A673 (cell line): ENCODE measurements around the gene PHF12. TPM values are rescaled to one million over a fixed set of nuclear protein-coding genes. Genes with fewer than 3 reads are reported as not detected.

Experiments used
- BruUV-seq: library from RNA; stranded (reverse); fragments of 400-500 nt; replicated peaks from 2 replicates; lab custom pipeline; 2021; lab: Mats Ljungman, UMichigan
- CTCF ChIA-PET: fragments of 300-600 bp; sonication (Branson Sonifier 250); formaldehyde crosslinking; loops from one replicate; lab custom pipeline; 2022; ENCODE audit warnings: antibody characterized with exemption; lab: Charles Lee
- POLR2A ChIA-PET: fragments of 300-600 bp; sonication (Branson Sonifier 250); formaldehyde crosslinking; loops from one replicate; lab custom pipeline; 2022; ENCODE audit warnings: antibody characterized with exemption; ENCODE audit not compliant: low non-redundant PET; lab: Charles Lee
- DNase-seq: peaks from one replicate; pipeline ENCODE4 v3.0.0-alpha.2; 2015; ENCODE audit warnings: low spot score
- H3K27ac ChIP-seq: fragments of 200-600 bp; sonication (generic); 2 replicates; pipeline ENCODE4 v1.5.1; 2016; ENCODE audit warnings: mixed run types, low read depth, mild to moderate bottlenecking, mixed read lengths, antibody characterized with exemption, low read length; ENCODE audit not compliant: poor library complexity, severe bottlenecking
- H3K27me3 ChIP-seq: fragments of 200-600 bp; sonication (generic); replicated peaks from 2 replicates; pipeline ENCODE4 v1.6.1; 2017; ENCODE audit warnings: mixed run types, low read depth, mild to moderate bottlenecking, mixed read lengths, antibody characterized with exemption, low read length; ENCODE audit not compliant: insufficient read depth, poor library complexity
- H3K36me3 ChIP-seq: fragments of 200-600 bp; sonication (generic); 2 replicates; pipeline ENCODE4 v1.6.1; 2016; ENCODE audit warnings: mixed run types, mild to moderate bottlenecking, mixed read lengths, antibody characterized with exemption, low read length; ENCODE audit not compliant: insufficient read depth, poor library complexity, severe bottlenecking
- H3K4me1 ChIP-seq: fragments of 200-600 bp; sonication (generic); 2 replicates; pipeline ENCODE4 v1.6.1; 2017; ENCODE audit warnings: mixed run types, mild to moderate bottlenecking, mixed read lengths, antibody characterized with exemption, low read length; ENCODE audit not compliant: insufficient read depth, poor library complexity, severe bottlenecking
- H3K4me3 ChIP-seq: fragments of 200-600 bp; sonication (generic); 2 replicates; pipeline ENCODE4 v1.5.1; 2016; ENCODE audit warnings: low read depth, mixed run types, mild to moderate bottlenecking, mixed read lengths, low read length; ENCODE audit not compliant: poor library complexity, severe bottlenecking
- H3K9me3 ChIP-seq: fragments of 200-600 bp; sonication (generic); 2 replicates; pipeline ENCODE4 v1.6.1; 2016; ENCODE audit warnings: mixed run types, low read depth, mild to moderate bottlenecking, mixed read lengths, antibody characterized with exemption, low read length; ENCODE audit not compliant: poor library complexity, severe bottlenecking
- CTCF ChIP-seq: fragments of 300-800, 200-600 bp; sonication (generic); conservative IDR thresholded peaks from 2 replicates; pipeline ENCODE4 v1.5.1; 2017; ENCODE audit warnings: low read depth, mild to moderate bottlenecking, antibody characterized with exemption, low read length, moderate library complexity, mixed read lengths
- EZH2 ChIP-seq: fragments of 200-600 bp; sonication (generic); IDR thresholded peaks from 2 replicates; pipeline ENCODE4 v1.6.1; 2017; ENCODE audit warnings: borderline replicate concordance, low read depth, mild to moderate bottlenecking, mixed read lengths, antibody characterized with exemption, low read length; ENCODE audit not compliant: poor library complexity, severe bottlenecking
- intact Hi-C: fragments of 100-400 bp; cut with micrococcal nuclease; formaldehyde crosslinking; loops from one replicate; pipeline ENCODE4 v1.10.0; 2022; ENCODE audit not compliant: unreplicated experiment
- microRNA-seq: library from miRNA; unstranded; fragments of <30 nt; microRNA quantifications from one replicate; pipeline ENCODE4 v1.2.0, GENCODE V29; 2021
- total RNA-seq: library from RNA; stranded (reverse); gene quantifications from 2 replicates; pipeline ENCODE4 v1.2.3, GENCODE V29; 2021

The PHF12 gene
- total RNA-seq, 1 experiment from 2014 or later, result 63.3 TPM

- POLR2A ChIA-PET, result no interaction called here
- no TSS peak for BruUV-seq
- H3K4me3 ChIP-seq, result peak overlapping the region; percentile 75
These were observed 95.2 kb downstream of the PHF12 start for GRCh38 chr17:28856028-28856574.

GRCh38 chr17:28855336-28855679 lies 96.0 kb downstream of the PHF12 start:
- TF ChIP-seq CTCF, result no peak
- TF ChIP-seq EZH2, result no peak
- Histone ChIP-seq H3K36me3 (peaks cover 20% of the 10 kb centered on the region), H3K27ac (peak overlapping the region; percentile 78), H3K9me3 (no peaks in the 10 kb centered on the region), H3K27me3 (no peaks in the 10 kb centered on the region), H3K4me3 (peak overlapping the region; percentile 75), H3K4me1 (peaks cover 3% of the 10 kb centered on the region)
- no peak for DNase-seq
- ChIA-PET CTCF (no interaction called here), POLR2A (no interaction called here)
- intact Hi-C loops, result loop anchor here (10.0 kb wide), 1 partner anchor 61 kb away; no protein-coding TSS in a partner anchor
- BruUV-seq, result TSS peak; percentile 76

More at GRCh38 chr17:28856028-28856574, 95.2 kb downstream of the PHF12 start:
- intact Hi-C loops, result loop anchor here (10.0 kb wide), 1 partner anchor 61 kb away; no protein-coding TSS in a partner anchor
- CTCF ChIA-PET, result interaction anchor here (0.8 kb wide), 1 partner anchor 261 kb away, joined by 3 read pairs; no protein-coding TSS in a partner anchor
- peaks cover 24% of the 10 kb centered on the region for H3K36me3 ChIP-seq
- H3K9me3 ChIP-seq, result no peaks in the 10 kb centered on the region
- H3K27me3 ChIP-seq, result no peaks in the 10 kb centered on the region
- TF ChIP-seq CTCF (no peak), EZH2 (no peak)
- DNase-seq, result no peak
- H3K27ac ChIP-seq, result no peak overlapping the region
- peaks cover 3% of the 10 kb centered on the region for H3K4me1 ChIP-seq

Small RNA genes lying within 50 kb of the gene (microRNA-seq; reads per million reads assigned to microRNA genes)
- not detected for gene MIR451B

Other genes with a start within 250 kb of the PHF12 start
- gene PROCA1, start 239.6 kb downstream of the PHF12 start, total RNA-seq, result 4.6 and 7.8 TPM in 2 replicates
- 158 and 165 TPM in 2 replicates for gene RAB34, start 233.7 kb downstream of the PHF12 start, total RNA-seq
- gene RPL23A, start 231.5 kb downstream of the PHF12 start, total RNA-seq, result 1,563 and 1,683 TPM in 2 replicates
- 3.8 and 7.8 TPM in 2 replicates for gene TLCD1, start 225.3 kb downstream of the PHF12 start, total RNA-seq
- 3.9 and 4.2 TPM in 2 replicates for gene NEK8, start 222.7 kb downstream of the PHF12 start, total RNA-seq
- gene TRAF4, start 207.5 kb downstream of the PHF12 start, total RNA-seq, result 128 TPM in 2 replicates
- gene FAM222B, start 108.7 kb downstream of the PHF12 start, total RNA-seq, result 27.3 and 31.8 TPM in 2 replicates
- 80.5 and 85.2 TPM in 2 replicates for gene ERAL1, start 96.5 kb downstream of the PHF12 start, total RNA-seq
- gene FLOT2, start 53.8 kb downstream of the PHF12 start, total RNA-seq, result 79.1 and 112 TPM in 2 replicates
- gene DHRS13, start 48.4 kb downstream of the PHF12 start, total RNA-seq, result 37.3 and 41.9 TPM in 2 replicates
- 1.5 and 2.6 TPM in 2 replicates for gene SEZ6, start 54.5 kb upstream of the PHF12 start, total RNA-seq
- 7.8 and 8.8 TPM in 2 replicates for gene PIPOX, start 91.6 kb upstream of the PHF12 start, total RNA-seq
- 26.6 and 36.6 TPM in 2 replicates for gene MYO18A, start 228.9 kb upstream of the PHF12 start, total RNA-seq